Central memory CD4-positive, alpha-beta T cell (primary cell): ENCODE results near the gene RBMX.

Experiments used
- DNase-seq: peaks from one replicate; pipeline ENCODE4 v3.0.0; 2022

RBMX gene

DNA sequence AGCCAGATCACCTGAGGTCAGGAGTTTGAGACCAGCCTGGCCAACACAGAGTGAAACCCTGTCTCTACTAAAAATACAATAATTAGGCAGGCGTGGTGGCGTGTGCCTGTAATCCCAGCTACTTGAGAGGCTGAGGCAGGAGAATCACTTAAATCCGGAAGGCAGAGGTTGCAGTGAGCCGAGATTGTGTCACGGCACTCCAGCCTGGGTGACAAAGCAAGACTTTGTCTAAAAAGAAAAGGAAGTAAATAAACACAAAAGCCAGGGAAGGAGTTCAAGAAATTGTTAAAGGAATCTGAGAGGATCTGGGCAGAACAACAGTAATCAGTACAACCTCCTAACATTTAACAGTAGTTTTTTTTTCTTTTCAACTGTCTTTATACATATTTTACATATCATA, 51.1 kb downstream of the RBMX start:
- no peak for DNase-seq

DNA sequence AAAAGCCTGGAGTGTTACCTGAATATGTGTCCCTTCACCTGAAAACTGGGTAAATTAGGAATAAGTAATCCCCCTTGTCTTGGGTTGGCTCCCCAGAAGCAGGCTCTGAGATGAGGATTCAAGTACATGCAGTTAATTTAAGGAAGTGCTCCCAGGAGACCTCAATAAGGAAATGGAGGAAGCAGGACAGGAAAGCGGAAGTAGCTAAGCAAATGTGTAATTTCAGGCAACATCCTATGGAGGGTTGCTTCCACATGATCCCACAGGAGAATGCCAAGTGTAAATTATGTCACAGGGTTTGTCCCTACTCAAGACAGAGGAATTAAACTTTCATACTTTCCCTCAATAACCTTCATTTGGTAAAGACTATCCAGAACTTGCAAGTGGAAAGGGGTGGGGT, 51.7 kb downstream of the RBMX start:
- no peak for DNase-seq

DNA sequence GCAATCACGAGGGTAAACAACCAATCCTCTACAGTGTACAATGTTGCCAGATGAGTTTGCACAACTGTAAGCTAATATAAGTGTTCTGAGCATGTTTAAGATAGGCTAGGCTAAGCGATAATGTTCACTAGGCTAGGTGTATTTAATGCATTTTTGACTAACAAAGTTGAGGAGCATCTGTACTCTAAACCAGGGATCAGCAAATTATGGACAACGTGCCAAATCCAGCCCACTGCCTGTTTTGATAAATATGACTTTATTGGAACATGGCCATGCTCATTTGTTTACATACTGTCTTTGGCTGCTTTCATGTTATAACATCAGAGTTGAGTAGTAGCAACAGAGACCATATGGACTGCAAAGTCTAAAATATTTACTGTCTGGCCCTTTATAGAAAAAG, 53.5 kb downstream of the RBMX start:
- DNase-seq = no peak

DNA sequence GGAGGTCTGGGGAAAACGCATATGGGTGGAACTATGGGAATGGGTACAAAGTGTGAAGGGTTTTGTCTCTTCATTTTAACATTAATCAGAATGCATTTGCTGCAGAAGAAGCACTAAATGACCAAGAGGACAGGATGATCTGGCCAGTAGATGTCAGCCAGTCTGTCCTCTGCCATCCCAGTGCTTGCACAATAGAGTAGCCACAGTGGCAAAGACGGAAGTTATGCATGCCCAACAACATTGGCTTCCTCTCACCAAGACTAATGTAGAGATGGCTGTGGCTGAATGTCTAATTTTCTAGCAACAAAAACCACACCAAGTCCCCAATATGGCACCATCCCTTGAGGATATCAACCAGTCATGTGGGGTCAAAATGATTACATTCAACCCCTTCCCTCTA, 54.8 kb downstream of the RBMX start:
- no peak for DNase-seq
